Activated CD8-positive, alpha-beta T cell treated with anti-CD3 and anti-CD28 coated beads for 36 hours (primary cell): ENCODE results near the gene PCDHA2. TPM values are rescaled to one million over a fixed set of nuclear protein-coding genes. Genes with fewer than 3 reads are reported as not detected.
"Not testable (repeated sequence)": the region's sequence is repeated elsewhere in the genome, so short reads cannot be mapped to it uniquely, and the experiment has no call there.

Experiments used
- ATAC-seq: fragments of 200-7000 bp; cut with Tn5 transposase; one replicate; pipeline ENCODE4 v1.10.0; 2021; ENCODE audit warnings: mild to moderate bottlenecking, moderate library complexity
- CTCF ChIA-PET: fragments of 350-600 bp; sonication (Branson Sonifier 250); formaldehyde crosslinking; loops from one replicate; lab custom pipeline; 2021; ENCODE audit warnings: antibody characterized with exemption; lab: Charles Lee
- POLR2A ChIA-PET: fragments of 350-600 bp; sonication (Branson Sonifier 250); formaldehyde crosslinking; loops from one replicate; lab custom pipeline; 2021; ENCODE audit warnings: antibody characterized with exemption; lab: Charles Lee
- DNase-seq: peaks from one replicate; pipeline ENCODE4 v3.0.0-alpha.2; 2020
- H3K27ac Mint-ChIP-seq: one replicate; pipeline ENCODE4 v1.8.0; 2021; ENCODE audit warnings: mild to moderate bottlenecking, mixed read lengths
- H3K27me3 Mint-ChIP-seq: one replicate; pipeline ENCODE4 v1.8.0; 2021; ENCODE audit warnings: mixed read lengths
- H3K36me3 Mint-ChIP-seq: one replicate; pipeline ENCODE4 v1.8.0; 2021; ENCODE audit warnings: low read depth, mixed read lengths
- H3K4me1 Mint-ChIP-seq: one replicate; pipeline ENCODE4 v1.8.0; 2021; ENCODE audit warnings: low read depth, mixed read lengths
- H3K4me3 Mint-ChIP-seq: one replicate; pipeline ENCODE4 v1.8.0; 2021; ENCODE audit warnings: mild to moderate bottlenecking, moderate library complexity, mixed read lengths
- H3K9me3 Mint-ChIP-seq: one replicate; pipeline ENCODE4 v1.8.0; 2021; ENCODE audit warnings: mixed read lengths
- CTCF ChIP-seq: fragments of 200-600 bp; IDR thresholded peaks from one replicate; pipeline ENCODE4 v1.8.0; 2022; ENCODE audit warnings: antibody characterized with exemption, mild to moderate bottlenecking
- intact Hi-C: fragments of 100-400 bp; cut with micrococcal nuclease; formaldehyde crosslinking; loops from one replicate; pipeline ENCODE4 v1.10.0; 2022
- total RNA-seq, 2 experiments: library from RNA; stranded (reverse); gene quantifications; one replicate each; pipeline ENCODE4 v1.2.3, GENCODE V29; 2021

PCDHA2 gene
- total RNA-seq, 2 experiments from 2014 or later: not detected

GRCh38 chr5:140796718-140797095 lies 2.1 kb downstream of the PCDHA2 start:
- H3K4me3 Mint-ChIP-seq: no peak overlapping the region
- no peak for ATAC-seq
- peaks cover 9% of the 10 kb centered on the region for H3K36me3 Mint-ChIP-seq
- intact Hi-C loops: no loop called here
- DNase-seq: no peak
- CTCF ChIA-PET: interaction anchor here (1.3 kb wide), 1 partner anchor 23 kb away, joined by 3 read pairs; no protein-coding TSS in a partner anchor
- POLR2A ChIA-PET: no interaction called here
- H3K27me3 Mint-ChIP-seq: peaks cover 22% of the 10 kb centered on the region
- no peaks in the 10 kb centered on the region for H3K4me1 Mint-ChIP-seq
- H3K9me3 Mint-ChIP-seq: peaks cover 28% of the 10 kb centered on the region
- no peak overlapping the region for H3K27ac Mint-ChIP-seq
- TF ChIP-seq CTCF: no peak

- peaks cover 23% of the 10 kb centered on the region for H3K27me3 Mint-ChIP-seq
- ATAC-seq: no peak
- no peak for TF ChIP-seq CTCF
- H3K4me1 Mint-ChIP-seq: no peaks in the 10 kb centered on the region
- no peak within 1 kb of the TSS for H3K4me3 Mint-ChIP-seq
- peaks cover 21% of the 10 kb centered on the region for H3K9me3 Mint-ChIP-seq
- CTCF ChIA-PET: interaction anchor here (1.1 to 1.2 kb wide), 2 partner anchors 8 to 15 kb away, joined by 3 read pairs; partner anchors contain the start of gene PCDHA1
- H3K36me3 Mint-ChIP-seq: peaks cover 6% of the 10 kb centered on the region
- no peak within 1 kb of the TSS for H3K27ac Mint-ChIP-seq
- POLR2A ChIA-PET: no interaction called here
- DNase-seq: peak; percentile 9
- intact Hi-C loops: no loop called here
Measured at GRCh38 chr5:140800816-140801493, 6.3 kb downstream of the PCDHA2 start, which contains the start of gene PCDHA3. TSS of gene PCDHA3 (plus strand) at chr5:140801057.

GRCh38 chr5:140801494-140801841 lies 6.8 kb downstream of the PCDHA2 start:
- Mint-ChIP-seq H3K27me3 (peaks cover 25% of the 10 kb centered on the region), H3K9me3 (peaks cover 21% of the 10 kb centered on the region), H3K27ac (no peak overlapping the region), H3K4me3 (no peak overlapping the region), H3K4me1 (no peaks in the 10 kb centered on the region), H3K36me3 (peaks cover 6% of the 10 kb centered on the region)
- ChIA-PET POLR2A (no interaction called here), CTCF (interaction anchor here (1.1 to 1.2 kb wide), 2 partner anchors 8 to 15 kb away, joined by 3 read pairs; partner anchors contain the start of gene PCDHA1)
- DNase-seq (no peak), ATAC-seq (no peak)
- intact Hi-C loops: no loop called here
- no peak for TF ChIP-seq CTCF

GRCh38 chr5:140802381-140802780 lies 7.7 kb downstream of the PCDHA2 start:
- H3K4me1 Mint-ChIP-seq, DNase-seq, POLR2A ChIA-PET, intact Hi-C loops, H3K27ac Mint-ChIP-seq, H3K4me3 Mint-ChIP-seq, ATAC-seq, H3K36me3 Mint-ChIP-seq: not testable (repeated sequence)
- CTCF ChIA-PET: interaction anchor here (1.1 kb wide), 1 partner anchor 16 kb away, joined by 3 read pairs; the partner anchor contains the start of gene PCDHA1
- H3K9me3 Mint-ChIP-seq: peaks cover 25% of the 10 kb centered on the region
- H3K27me3 Mint-ChIP-seq: peaks cover 30% of the 10 kb centered on the region

- H3K4me1 Mint-ChIP-seq: no peaks in the 10 kb centered on the region
- no peak overlapping the region for H3K27ac Mint-ChIP-seq
- H3K27me3 Mint-ChIP-seq: peaks cover 33% of the 10 kb centered on the region
- peaks cover 10% of the 10 kb centered on the region for H3K36me3 Mint-ChIP-seq
- ChIA-PET POLR2A (no interaction called here), CTCF (no interaction called here)
- intact Hi-C loops: no loop called here
- no peak for TF ChIP-seq CTCF
- no peak for DNase-seq
- no peak overlapping the region for H3K4me3 Mint-ChIP-seq
- H3K9me3 Mint-ChIP-seq: peaks cover 28% of the 10 kb centered on the region
- no peak for ATAC-seq
Measured at GRCh38 chr5:140802781-140803271, 8.2 kb downstream of the PCDHA2 start.
